Measurements from ENCODE around the gene CACFD1.

CACFD1 gene

GRCh38 chr9:133508046-133508445, 48.3 kb downstream of the CACFD1 start:
- no peaks in the 10 kb centered on the region for H3K36me3 ChIP-seq (ENCODE audit: control insufficient read depth in 2 of 2, insufficient read depth in 1 of 2, low read length in 2 of 2)
- ChIA-PET CTCF (interaction anchor here (0.7 kb wide), 1 partner anchor 26 kb away, joined by 3 read pairs; no protein-coding TSS in a partner anchor), POLR2A (no interaction called here)
- H3K4me3 ChIP-seq (ENCODE audit: low read depth, low read length) = no peak overlapping the region
- no peak overlapping the region for H3K27ac ChIP-seq (ENCODE audit: extremely low read depth, low read depth, low read length)
- H3K9me3 ChIP-seq (ENCODE audit: control insufficient read depth, insufficient read depth, low read depth, low read length) = no peaks in the 10 kb centered on the region
- peaks cover 8% of the 10 kb centered on the region for H3K4me1 ChIP-seq (ENCODE audit: control insufficient read depth, insufficient read depth, low read length)
- TF ChIP-seq ZNF398 (tag by site-specific recombination; IDR thresholded peaks at IDR 0.05) = no peak
- no peak for TF ChIP-seq ZNF148 (tag by site-specific recombination; IDR thresholded peaks at IDR 0.05; ENCODE audit: borderline replicate concordance)
- no peak for TF ChIP-seq ZNF560 (tag by site-specific recombination; IDR thresholded peaks at IDR 0.05; ENCODE audit: borderline replicate concordance)
- no peak for TF ChIP-seq ZSCAN16 (tag by site-specific recombination; IDR thresholded peaks at IDR 0.05)
- TF ChIP-seq ZNF76 (tag by site-specific recombination; IDR thresholded peaks at IDR 0.05; ENCODE audit: borderline replicate concordance, low read depth) = no peak
- no peak for TF ChIP-seq HOXD13 (CRISPR knock-in tag; IDR thresholded peaks at IDR 0.05; ENCODE audit: borderline replicate concordance)
- TF ChIP-seq, protein P1, sequence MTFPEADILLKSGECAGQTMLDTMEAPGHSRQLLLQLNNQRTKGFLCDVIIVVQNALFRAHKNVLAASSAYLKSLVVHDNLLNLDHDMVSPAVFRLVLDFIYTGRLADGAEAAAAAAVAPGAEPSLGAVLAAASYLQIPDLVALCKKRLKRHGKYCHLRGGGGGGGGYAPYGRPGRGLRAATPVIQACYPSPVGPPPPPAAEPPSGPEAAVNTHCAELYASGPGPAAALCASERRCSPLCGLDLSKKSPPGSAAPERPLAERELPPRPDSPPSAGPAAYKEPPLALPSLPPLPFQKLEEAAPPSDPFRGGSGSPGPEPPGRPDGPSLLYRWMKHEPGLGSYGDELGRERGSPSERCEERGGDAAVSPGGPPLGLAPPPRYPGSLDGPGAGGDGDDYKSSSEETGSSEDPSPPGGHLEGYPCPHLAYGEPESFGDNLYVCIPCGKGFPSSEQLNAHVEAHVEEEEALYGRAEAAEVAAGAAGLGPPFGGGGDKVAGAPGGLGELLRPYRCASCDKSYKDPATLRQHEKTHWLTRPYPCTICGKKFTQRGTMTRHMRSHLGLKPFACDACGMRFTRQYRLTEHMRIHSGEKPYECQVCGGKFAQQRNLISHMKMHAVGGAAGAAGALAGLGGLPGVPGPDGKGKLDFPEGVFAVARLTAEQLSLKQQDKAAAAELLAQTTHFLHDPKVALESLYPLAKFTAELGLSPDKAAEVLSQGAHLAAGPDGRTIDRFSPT (tag by site-specific recombination; IDR thresholded peaks at IDR 0.05) = no peak
- TF ChIP-seq ZNF133 (tag by site-specific recombination; IDR thresholded peaks at IDR 0.05) = no peak
- no peak for TF ChIP-seq KLF7 (tag by site-specific recombination; IDR thresholded peaks at IDR 0.05; ENCODE audit: borderline replicate concordance)
- no peak for TF ChIP-seq ZNF2 (tag by site-specific recombination; IDR thresholded peaks at IDR 0.05)
- TF ChIP-seq ZNF426 (tag by site-specific recombination; IDR thresholded peaks at IDR 0.05) = no peak
- TF ChIP-seq ZNF114 (tag by site-specific recombination; IDR thresholded peaks at IDR 0.05) = no peak
- no peak for TF ChIP-seq ZNF521 (tag by site-specific recombination; IDR thresholded peaks at IDR 0.05)

DNA sequence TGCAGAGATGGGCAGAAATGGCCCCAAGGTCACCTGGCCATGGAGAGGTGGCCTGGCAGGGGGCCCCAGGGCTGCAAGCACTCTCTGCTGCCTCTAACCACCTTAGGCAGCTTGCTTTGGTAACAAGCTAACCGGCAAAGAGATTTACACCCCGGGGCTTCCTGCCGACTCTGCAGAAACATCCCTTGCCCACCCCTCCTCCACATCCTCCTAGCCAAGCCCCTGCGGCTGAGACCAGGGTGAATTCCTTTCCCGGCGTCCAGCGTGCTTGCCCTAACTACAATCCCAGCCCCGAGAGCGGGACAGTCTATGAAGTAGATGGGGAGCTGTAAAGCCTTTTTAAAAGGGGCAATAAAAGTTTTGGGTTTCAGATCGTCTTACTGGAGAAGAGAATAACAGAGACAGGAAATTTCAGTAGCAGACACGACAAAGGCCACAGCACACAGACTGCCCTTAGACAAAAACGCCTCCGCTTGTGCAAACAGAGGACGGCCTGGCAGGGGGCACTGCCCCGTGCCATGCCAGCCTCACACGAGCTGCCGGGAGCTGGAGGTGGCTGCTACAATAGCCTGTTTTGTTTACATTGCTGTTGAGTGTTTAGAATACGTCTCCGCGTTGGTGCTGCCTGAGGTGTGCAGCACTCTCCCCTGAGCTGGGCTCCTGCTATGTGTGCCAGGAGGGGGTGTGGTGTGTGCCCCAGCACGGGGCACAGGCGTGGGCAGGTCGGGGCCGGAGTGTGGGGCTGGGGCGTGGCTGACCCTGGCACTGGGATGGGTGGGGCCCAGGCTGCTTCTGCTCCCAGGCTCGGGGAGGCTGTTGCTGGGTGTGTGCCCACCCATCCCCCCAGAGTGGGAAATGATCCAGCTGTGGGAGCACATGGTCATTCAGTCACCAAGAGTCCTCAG, 49.7 kb downstream of the CACFD1 start:
- ChIA-PET CTCF (interaction anchor here (0.6 to 1.4 kb wide), 4 partner anchors 23 to 365 kb away, joined by 3 to 5 read pairs (median 4); no protein-coding TSS in a partner anchor), POLR2A (interaction anchor here (0.7 kb wide), 1 partner anchor 102 kb away, joined by 3 read pairs; no protein-coding TSS in a partner anchor)
- H3K4me3 ChIP-seq (ENCODE audit: low read depth, low read length) = no peak overlapping the region
- no peaks in the 10 kb centered on the region for H3K9me3 ChIP-seq (ENCODE audit: control insufficient read depth, insufficient read depth, low read depth, low read length)
- no peaks in the 10 kb centered on the region for H3K36me3 ChIP-seq (ENCODE audit: control insufficient read depth in 2 of 2, insufficient read depth in 1 of 2, low read length in 2 of 2)
- H3K4me1 ChIP-seq (ENCODE audit: control insufficient read depth, insufficient read depth, low read length) = peaks cover 8% of the 10 kb centered on the region
- no peak overlapping the region; the same call in 1 of the 2 replicates for H3K27ac ChIP-seq (ENCODE audit: extremely low read depth, low read depth, low read length)
- TF ChIP-seq ZNF423 (tag by site-specific recombination; IDR thresholded peaks at IDR 0.05) (peak; percentile 8; the same call in 1 of the 2 replicates), TRIM28 (IDR thresholded peaks at IDR 0.05; ENCODE audit: borderline replicate concordance, low read length) (peak; percentile 82), ZNF629 (tag by site-specific recombination; IDR thresholded peaks at IDR 0.05) (peak; percentile 26), FEZF1 (tag by site-specific recombination; IDR thresholded peaks at IDR 0.05) (peak; percentile 67), YY1 (tag by site-specific recombination; IDR thresholded peaks at IDR 0.05) (no peak), IKZF3 (tag by site-specific recombination; IDR thresholded peaks at IDR 0.05) (peak; percentile 60; the same call in 1 of the 2 replicates), ZNF292 (tag by site-specific recombination; IDR thresholded peaks at IDR 0.05; ENCODE audit: borderline replicate concordance, low read depth) (no peak), ZFHX2 (tag by site-specific recombination; conservative IDR thresholded peaks at IDR 0.05) (peak; percentile 94), PRDM6 (tag by site-specific recombination; IDR thresholded peaks at IDR 0.05) (no peak), KLF9 (tag by site-specific recombination; IDR thresholded peaks at IDR 0.05; ENCODE audit: low read depth) (peak; percentile 77), SP7 (tag by site-specific recombination; IDR thresholded peaks at IDR 0.05) (peak; percentile 56)
